Measurements from ENCODE around the gene UBTD2.

DNA sequence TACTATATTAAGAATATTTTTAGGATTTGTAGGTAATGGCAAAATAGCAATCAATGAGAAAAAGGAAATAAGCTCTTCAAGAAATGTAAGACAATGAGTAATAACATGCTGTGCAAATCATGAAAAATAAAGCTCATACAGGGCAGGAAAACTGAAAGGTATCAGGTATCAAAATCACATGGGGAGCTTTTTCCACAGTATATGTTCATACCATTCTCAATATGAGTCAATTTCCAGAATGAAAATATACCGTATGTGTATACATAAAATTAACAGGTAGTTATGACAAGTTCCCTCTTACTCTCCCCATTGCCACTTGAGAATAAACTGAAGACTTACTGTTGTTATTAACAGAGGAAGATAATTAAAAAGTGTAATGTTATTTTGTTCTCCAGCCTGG lies 53.7 kb downstream of the UBTD2 start:
- TF ChIP-seq CTCF (conservative IDR thresholded peaks at IDR 0.05; ENCODE audit: low read depth in 2 of 2) (no peak), POLR2AphosphoS5 (IDR thresholded peaks at IDR 0.05; ENCODE audit: low read depth) (no peak), ZNF114 (CRISPR knock-in tag; IDR thresholded peaks at IDR 0.05) (no peak)
- TF ChIP-seq, protein P1, sequence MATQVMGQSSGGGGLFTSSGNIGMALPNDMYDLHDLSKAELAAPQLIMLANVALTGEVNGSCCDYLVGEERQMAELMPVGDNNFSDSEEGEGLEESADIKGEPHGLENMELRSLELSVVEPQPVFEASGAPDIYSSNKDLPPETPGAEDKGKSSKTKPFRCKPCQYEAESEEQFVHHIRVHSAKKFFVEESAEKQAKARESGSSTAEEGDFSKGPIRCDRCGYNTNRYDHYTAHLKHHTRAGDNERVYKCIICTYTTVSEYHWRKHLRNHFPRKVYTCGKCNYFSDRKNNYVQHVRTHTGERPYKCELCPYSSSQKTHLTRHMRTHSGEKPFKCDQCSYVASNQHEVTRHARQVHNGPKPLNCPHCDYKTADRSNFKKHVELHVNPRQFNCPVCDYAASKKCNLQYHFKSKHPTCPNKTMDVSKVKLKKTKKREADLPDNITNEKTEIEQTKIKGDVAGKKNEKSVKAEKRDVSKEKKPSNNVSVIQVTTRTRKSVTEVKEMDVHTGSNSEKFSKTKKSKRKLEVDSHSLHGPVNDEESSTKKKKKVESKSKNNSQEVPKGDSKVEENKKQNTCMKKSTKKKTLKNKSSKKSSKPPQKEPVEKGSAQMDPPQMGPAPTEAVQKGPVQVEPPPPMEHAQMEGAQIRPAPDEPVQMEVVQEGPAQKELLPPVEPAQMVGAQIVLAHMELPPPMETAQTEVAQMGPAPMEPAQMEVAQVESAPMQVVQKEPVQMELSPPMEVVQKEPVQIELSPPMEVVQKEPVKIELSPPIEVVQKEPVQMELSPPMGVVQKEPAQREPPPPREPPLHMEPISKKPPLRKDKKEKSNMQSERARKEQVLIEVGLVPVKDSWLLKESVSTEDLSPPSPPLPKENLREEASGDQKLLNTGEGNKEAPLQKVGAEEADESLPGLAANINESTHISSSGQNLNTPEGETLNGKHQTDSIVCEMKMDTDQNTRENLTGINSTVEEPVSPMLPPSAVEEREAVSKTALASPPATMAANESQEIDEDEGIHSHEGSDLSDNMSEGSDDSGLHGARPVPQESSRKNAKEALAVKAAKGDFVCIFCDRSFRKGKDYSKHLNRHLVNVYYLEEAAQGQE (IDR thresholded peaks at IDR 0.05; ENCODE audit: unreplicated experiment), result no peak

All from GM23338 (cell line).